Measurements from ENCODE around the gene CEP131.
"Not testable (repeated sequence)": the region's sequence is repeated elsewhere in the genome, so short reads cannot be mapped to it uniquely, and the experiment has no call there.

The CEP131 gene

DNA sequence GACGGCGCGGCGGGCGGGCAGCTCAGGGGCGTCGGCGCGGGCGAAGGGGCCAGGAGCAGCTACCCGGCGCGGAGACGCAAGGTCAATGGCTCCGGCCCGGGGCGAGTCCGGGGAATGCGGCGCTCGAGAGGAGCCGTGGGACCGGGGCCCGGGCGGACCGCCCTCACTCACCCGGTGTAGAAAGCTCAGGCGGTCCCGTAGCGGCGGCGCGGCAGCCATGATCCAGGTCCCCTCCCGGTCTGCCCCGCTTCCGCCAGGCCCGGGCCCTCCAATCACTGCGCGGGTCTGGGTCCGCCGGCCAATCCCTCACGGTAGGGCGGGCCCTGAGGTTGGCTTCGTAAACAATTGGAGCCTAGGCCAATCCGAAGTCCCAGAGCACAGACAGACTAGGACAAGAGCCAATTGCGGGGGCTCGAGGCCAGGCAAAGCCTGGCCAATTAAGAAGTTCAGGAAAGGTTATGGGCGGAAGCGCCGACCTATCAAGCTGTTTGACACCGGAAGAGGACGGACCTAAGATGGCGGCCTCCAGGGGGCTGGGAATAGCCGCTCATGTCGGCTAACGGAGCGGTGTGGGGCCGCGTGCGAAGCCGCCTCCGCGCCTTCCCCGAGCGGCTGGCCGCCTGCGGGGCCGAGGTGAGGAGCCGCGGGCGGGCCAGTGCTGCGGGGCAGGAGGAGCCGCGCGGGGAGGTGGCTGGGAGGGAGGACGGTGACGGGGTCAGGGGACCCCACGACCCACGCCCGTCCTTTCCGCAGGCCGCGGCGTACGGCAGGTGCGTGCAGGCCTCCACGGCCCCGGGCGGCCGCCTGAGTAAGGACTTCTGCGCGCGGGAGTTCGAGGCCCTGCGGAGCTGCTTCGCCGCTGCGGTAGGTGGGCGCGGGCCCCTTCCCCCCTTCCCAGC is 16.3 kb upstream of the CEP131 start, which contains the start of the genes NDUFAF8 and TEPSIN:
NDUFAF8 (plus strand) TSS at position 504 of the 899 bp plus-strand sequence; CDS start at position 550, 46 bp downstream.
TEPSIN (minus strand) TSS at position 241 of the 899 bp plus-strand sequence; CDS start at position 219, 22 bp downstream.
- DNase-seq (ENCODE audit: low read depth): peak; percentile 100

DNA sequence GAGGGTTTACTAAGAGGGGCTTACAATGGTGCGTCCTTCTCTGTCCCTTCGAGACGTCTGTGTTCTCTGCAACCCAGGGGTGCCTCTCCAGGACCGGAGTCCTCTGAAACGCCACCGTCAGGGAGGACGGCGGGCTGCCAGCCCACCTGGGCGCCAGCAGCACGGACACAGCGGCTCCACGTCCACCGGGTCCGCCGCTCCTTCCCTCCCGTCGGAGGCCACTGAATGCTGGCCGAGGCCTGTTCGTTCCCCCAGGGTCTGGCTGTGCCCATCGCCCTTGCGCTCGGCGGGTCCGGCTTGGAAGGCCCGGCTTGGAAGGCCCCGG is 15.7 kb upstream of the CEP131 start:
- DNase-seq (ENCODE audit: low read depth): no peak

DNA sequence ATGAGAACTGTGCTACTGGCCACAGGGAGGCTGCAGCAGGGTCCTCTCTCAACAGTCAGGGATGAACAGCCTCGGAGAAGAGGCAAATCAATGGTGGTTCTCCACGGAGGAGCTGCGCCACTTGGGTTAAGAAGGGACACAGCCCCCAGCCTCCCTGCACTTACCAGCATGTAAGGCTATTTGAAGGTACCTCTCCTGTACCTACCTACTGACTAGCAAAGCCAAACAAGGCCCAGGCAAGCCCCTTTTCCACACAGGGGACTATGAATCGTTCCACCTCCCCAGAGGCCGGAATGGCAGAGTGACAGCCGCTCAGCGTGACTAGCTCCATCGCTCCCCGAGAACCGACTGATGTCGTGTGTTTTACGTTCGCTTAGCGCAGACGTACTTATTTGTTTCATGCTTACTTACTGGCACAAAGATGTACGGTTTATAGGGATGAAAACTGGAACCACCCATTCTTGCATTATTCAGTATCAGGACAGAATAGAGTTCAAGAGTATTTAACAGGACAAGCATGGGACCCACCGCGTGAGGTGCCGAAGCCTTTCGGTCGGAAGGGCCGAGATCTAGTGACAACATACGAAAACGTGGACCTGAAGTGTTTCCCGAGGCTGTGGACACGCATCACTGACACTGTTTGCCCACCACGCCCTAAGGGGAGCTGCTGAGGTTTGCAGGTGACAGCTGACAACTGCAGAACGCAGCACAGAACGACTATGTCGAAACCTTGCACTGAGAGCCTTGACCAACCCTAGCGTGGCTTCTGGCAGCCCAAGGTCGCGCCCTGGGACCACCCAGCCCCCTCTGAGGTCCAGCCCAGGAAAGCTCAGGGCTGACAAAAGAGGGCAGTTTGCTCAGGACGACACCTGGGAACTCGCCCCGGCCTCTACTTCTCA is 15.1 kb upstream of the CEP131 start:
- no peak for DNase-seq (ENCODE audit: low read depth)

DNA sequence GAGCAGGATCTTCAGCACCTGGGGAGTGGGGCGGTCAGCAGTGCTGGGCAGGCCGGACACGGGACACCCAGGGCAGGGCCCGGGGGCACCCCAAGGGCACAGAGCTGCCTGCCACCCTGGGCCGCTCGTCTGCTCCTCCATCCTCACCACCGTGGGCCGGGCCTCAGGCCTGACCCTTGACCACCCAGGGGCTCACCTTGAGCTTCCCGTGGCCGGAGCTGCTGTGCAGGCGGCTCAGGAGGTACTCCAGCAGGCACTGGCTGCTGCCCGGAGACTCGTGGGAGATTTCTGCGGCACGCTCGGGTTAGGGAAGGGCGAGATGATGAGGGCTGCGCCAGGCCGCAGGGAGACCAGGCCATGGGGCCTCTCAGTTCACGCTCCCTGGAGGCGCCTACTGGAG is 14.0 kb upstream of the CEP131 start:
- no peak for DNase-seq (ENCODE audit: low read depth)

DNA sequence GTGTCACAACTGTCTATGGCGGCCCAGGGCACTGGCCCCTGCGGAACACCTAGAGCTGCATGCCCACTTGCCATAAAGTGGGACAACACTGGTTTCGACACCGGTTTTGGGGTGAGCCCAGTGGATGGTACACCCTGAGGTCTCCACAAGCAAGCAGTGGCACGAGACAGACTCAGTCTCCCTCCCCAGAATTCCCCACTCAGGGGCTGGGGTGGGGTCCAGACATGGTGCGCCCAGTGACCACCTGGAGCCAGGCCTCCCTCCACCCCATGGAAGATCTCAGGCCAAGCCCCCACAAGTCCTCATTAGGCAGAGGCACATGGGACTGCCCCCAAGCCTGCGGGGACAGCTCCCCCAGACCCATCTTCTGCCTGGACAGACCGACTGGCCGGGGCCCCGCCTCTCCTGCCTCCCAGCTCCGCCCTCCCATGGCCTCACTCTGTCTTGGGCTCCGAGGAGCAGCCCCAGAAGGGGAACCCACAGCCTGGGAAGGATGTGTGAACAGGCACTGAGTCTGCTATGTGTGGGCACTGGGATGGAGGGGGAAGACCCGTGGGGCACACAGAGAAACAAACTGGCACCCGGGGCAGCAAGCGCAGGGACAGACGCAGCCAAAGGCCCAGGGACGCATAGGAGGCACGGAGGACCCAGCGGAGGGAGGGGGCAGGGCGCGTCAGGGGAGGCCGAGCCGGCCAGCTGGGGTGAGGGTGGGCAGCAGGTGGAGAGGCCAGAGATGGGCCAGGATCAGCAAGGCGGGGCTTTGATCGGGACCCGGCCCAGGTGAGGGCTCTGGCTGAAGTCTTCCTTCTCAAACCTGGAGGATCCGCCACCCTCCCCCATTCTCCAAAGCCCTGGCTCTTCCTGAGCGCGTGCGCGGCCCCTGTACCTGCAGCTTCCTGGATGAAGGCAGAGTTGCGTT is 13.3 kb upstream of the CEP131 start:
- no peak for DNase-seq (ENCODE audit: low read depth)

DNA sequence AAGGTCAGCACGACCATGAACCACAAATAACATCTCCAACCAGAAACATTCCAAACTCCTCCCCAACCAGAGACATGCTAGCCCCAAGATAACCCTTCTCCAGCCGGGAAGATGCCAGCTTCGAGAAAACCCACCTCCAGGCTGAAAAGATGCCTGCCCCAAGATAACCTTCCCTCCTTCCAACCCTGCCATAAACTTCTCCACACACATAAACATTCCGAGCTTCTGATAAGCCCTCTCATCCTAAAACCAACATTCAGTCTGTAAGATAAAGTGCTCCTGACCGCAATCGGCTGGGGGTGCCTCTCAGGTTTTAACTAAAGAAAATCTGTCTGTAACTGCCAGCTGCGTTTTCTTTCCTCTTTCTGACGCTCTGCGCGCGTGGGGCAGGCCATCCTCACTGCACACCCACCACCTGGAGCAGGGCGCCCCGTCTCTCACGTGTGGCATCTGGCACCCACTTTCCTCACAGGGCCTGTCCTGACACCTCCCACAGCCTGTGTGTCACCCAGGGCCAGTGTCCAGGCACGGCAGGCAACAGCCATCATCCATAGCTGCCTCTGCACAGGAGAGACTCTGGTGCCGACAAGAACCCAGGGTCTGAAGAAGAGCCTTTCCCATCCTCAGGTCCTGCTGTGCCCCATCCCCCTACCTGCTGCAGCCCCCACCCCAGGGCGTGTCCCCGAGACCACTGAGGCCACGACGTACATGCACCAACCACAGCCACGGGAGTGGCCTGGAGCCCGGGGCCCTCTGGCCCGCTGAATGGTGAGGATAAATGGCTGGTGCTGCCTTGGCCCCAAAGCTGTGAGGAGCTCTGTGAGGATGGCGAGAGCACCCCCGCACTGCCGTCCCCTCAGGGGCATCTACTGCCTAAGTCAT is 12.4 kb upstream of the CEP131 start:
- no peak for DNase-seq (ENCODE audit: low read depth)

DNA sequence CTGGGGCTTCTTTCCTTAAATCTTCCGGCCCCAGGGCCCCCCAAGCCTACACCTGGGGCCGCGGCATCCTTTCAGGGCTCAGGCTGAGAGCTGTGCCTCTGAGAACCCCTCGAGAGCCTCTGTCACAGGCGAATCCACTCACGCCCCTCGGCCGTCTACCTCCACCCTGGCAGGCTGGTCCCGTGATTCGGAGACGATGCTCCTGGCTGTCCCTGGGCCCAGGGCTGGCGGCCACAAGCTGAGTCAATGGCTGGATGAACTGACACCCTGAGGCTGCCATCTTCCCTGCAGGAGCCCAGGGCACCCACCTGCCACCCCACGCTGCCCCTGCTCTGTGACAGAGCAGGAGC is 11.7 kb upstream of the CEP131 start:
- no peak for DNase-seq (ENCODE audit: low read depth)

DNA sequence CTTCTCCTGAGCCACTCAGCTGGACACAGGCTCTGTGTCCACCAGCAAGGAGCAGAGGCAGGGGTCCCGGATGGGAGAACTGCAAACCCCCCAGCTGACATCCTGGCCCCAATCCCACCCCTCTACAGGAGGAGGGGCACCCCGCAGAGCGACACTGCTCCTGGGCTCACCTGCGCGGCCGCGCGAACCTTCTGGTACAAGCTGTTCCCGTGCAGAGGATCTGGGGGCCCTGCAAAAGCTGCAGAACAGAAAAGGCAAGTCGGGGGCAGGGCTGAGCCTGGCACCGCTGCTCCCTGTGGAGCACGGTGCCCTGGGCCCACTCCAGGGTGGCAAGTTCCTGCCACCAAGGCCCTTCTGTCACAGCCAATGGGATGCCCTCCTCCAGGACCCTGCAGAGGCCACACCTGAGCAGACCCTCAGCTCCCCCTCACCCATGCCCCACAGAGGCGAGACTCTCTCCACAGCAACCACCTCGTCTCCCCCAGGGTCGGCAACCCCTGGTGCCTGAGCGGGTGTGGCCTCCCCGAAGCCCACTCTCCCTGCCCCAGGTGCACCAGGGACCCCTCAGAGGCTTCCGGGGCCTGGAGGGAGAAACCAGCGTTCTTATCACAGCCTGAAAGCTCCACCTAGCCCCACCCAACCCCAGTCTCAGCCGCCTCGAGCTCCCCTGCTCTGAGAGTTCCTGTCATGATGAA is 11.2 kb upstream of the CEP131 start:
- DNase-seq (ENCODE audit: low read depth): no peak

DNA sequence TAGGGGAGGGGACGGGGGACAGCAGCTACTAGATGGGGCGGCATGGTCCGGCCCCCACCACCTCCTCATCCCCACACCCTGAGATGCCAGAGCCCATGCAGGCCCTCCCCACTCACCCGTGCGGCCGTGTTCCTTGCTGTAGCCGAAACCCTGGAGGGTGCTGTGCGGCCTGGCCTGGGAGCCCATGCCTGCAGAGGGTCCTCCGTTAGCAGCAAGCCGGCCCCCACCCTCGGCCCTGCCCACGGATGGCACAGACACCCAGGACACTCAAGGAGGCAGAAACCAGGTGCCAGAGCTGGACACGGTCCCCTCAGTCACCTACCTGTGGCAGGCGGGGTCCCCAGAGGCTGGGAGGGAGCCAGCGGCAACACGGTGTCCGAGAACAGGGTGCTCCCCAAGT is 10.6 kb upstream of the CEP131 start:
- no peak for DNase-seq (ENCODE audit: low read depth)

DNA sequence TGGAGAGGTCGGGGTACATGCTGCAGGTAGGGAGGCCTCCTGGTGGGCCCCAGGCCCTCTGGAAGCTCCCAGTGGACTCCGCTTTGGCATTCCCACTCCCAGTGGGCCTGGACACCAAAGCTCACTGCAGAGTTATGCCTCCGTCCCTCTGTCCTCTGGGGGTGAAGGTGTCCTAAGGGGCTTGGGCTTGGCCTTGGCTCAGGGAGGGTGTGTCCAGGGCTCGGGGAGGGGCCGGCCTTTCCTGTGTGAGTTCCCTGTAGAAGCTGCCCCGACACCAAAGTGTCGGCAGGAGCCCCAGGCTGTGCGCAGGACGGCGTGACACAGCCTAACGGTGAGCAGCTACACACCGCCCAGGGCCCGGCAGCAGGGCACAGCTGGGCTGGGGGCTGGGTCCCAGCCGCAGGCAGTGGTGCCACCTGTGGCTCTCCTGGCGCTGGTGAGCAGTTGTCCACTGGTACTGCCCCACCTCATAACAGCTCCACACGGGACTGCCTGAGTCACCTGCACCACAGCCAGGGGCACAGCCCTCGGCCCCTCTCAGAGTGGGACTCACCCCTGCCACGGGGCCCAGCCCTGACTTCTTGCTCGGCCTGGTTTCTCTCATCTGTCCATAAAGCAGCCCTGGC is 10.0 kb upstream of the CEP131 start:
- DNase-seq (ENCODE audit: low read depth): no peak

DNA sequence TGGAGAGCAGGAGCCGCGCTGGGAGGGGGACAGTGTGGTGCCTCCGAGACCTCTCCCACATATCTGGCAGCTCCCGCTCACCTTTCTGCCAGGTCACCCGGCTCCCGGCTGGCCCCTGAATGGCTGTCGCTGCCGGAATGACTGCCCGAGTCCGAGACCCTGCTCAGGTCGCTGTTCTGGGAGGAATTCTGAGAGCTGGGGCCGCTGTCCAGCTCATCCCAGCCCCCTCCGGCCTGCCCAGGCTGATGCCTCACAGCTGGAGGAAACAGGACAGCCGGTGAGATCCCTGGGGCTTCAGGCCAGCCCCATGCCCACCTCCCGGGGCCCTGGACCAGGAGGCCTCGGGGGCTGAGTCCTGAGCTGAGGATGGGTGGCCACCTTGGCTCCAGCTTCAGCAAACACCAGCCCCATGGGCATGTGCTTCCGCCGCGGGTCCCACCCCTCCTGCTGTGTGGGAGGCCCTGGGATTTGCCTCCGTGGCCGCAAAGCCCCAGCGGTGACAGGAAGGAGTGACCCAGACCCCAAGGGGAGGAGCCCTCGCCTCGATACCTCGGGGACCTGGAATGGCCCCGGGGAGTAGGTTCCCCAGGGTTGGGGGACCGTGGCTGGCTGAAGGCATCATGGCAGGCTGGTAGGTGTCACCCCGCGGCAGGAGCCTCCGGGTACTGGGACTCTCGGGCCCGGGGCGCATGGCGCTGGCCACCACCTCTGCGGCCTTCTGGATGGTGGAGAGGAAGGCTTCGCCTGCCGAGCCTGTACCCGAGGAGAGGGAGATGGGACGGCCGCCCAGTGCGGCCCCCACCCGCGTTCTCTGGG is 9.2 kb upstream of the CEP131 start:
- DNase-seq (ENCODE audit: low read depth): no peak

DNA sequence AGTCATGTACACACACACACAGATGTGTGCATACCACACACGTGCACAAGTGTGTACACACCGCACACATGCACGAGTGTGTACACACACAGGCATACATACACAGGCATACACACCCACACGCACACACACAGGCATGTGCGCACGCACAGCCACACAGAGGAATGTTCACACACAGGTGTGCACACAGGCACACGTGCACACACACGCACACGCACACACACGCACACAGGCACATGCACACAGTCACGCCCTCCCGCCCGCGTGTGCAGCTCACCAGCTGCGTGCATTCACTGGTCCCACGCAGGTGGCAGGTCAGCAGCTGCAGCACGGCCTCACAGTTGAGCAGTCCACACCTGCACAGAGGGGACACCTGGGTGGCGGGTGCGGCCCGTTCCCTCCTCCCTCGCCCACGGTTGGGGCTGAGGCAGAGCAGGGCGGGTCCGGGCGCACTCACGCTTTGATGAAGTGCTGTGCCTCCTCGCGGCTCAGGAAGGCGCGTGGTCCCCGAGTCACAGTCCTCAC is 8.4 kb upstream of the CEP131 start:
- no peak for DNase-seq (ENCODE audit: low read depth)

DNA sequence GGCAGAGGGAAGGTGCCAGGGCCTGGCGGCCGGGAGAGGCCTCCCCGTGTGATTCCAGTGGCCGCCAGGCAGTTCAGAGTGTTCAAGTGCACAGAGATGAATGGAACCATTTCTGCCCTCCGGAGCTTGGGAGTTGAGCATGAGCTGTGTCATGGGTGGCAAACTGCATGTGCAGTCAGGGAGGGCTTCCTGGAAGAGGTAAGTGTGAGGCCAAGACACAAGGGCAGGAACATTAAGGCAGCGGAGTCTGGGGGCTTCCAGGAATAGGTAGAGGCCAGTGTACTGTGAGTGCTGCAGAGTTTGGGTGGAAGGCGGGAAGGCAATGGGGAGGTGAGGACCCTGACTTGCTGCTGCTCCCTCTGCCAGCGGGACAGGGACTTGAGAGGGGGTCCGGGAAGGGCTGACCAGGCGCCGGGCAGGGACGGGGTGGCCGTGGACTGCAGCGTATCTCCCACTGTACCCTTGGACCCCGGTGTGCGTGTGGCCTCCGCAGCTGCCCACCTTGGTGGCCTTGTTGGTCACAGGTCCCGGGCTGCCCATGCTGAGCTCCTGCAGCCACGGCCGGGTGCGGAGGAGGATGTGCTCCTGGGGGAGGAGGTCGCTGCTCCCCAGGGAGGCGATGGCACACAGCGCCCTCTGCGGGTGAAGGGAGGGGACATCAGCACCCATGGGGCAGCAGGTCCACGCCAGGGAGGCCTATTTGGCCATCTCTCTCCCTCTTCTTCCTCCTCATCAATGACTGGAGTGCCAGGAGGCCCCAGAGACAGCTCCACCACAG is 7.5 kb upstream of the CEP131 start:
- DNase-seq (ENCODE audit: low read depth): no peak

DNA sequence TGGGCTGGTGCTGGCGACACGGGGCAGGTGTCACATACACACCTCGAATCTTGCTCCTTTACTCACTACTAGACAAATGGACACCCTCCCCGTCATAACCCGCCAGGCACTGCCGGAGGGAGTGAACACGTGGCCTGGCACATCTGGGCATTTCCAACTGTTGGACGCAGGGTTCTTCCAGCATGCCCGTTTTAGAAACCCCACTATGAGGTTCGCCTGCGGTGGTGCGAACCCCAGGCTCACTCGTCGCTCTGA is 6.8 kb upstream of the CEP131 start:
- no peak for DNase-seq (ENCODE audit: low read depth)

DNA sequence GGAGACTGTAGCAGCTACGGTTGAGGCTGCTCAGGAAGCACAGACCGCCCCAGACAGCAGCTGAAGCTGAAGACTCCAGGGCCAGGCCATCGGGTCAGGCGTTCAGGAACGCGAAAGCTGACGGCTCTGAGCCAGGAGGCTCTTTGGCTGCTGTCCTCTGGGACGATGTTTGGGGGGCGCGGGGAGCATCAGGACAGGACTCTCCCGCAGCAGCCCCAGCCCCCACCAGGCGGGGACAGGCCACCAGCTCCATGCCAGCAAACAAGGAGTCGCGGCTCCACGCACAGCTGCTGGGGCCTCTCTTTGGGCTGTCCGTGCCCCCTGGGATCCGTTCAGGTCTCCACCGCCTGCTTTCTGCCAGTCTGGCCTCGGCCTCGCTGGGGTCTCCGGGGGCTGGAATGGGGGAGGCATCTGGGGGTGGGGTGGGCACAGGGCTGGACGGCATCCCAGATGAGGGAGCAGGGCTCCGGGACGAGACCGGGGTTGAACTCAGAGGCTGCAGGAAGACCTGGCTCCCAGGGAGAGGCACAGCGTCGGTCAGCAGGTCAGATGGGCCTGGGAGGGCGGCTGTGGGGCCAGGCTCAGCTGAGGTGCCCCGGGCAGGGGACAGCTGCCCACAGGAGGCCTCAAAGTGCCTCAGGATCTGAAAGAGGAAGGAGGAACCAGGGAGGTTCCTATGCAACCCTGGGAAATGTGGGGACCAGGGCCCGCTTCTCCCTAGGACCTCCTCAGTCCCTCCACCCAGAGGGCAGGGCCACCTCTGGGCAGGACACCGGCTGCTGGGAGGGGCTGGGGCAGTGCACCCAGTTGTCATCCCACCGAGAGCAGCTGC is 6.3 kb upstream of the CEP131 start:
- DNase-seq (ENCODE audit: low read depth): no peak

DNA sequence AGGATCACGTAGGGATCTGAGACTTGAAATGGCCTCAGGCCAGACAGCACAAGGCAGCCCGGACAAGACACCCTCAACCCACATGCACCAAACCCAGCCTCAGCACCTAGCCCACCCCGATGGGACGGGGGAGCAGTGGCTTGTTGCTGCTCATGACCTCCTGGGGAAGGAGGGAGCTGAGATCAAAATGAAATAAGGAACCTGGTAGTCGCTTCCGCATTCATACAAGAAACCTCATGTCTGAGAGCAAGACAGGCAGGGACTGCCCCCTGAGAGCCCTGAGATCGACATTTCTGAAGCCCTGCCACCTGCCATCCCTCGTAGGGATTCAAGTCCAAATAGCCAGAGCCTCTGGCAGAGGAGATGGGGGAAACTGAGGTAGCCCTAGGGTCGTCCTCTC is 5.7 kb upstream of the CEP131 start:
- no peak for DNase-seq (ENCODE audit: low read depth)

DNA sequence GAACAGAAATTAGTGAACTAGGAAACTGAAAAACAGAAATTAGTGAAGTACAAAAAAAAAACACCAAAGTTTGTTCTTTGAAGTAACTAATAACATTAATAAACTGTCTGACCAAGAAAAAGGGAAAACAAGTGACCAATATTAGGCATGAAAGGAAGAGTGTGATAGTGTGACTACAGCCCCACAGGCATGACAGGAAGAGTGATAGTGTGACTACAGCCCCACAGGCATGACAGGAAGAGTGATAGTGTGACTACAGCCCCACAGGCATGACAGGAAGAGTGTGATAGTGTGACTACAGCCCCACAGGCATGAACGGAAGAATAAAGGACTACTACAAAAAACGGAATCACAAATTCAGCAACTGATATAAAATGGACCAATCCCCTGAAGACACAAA is 4.9 kb upstream of the CEP131 start:
- not testable (repeated sequence) for DNase-seq (ENCODE audit: low read depth)
